Choroid plexus epithelial cell (primary cell): ENCODE results near the gene FIP1L1.
"Not testable (repeated sequence)": the region's sequence is repeated elsewhere in the genome, so short reads cannot be mapped to it uniquely, and the experiment has no call there.

ENCODE experiments used
- DNase-seq: peaks from one replicate; pipeline ENCODE4 v3.0.0-alpha.2; 2010; ENCODE audit warnings: low read depth
- H3K4me3 ChIP-seq: 2 replicates; pipeline ENCODE4 v1.5.1; 2011; ENCODE audit warnings: low read depth, mild to moderate bottlenecking, control low read depth, low read length, moderate library complexity
- TF ChIP-seq, protein P1 (sequence below): conservative IDR thresholded peaks from 2 replicates; pipeline ENCODE4 v1.5.1; 2011; ENCODE audit warnings: low read depth, mild to moderate bottlenecking, control low read depth, inconsistent platforms, low read length, moderate library complexity

FIP1L1 gene

GRCh38 chr4:53380221-53380620 is 2.8 kb downstream of the FIP1L1 start:
- H3K4me3 ChIP-seq = no peak overlapping the region
- no peak for DNase-seq
- TF ChIP-seq, protein P1, sequence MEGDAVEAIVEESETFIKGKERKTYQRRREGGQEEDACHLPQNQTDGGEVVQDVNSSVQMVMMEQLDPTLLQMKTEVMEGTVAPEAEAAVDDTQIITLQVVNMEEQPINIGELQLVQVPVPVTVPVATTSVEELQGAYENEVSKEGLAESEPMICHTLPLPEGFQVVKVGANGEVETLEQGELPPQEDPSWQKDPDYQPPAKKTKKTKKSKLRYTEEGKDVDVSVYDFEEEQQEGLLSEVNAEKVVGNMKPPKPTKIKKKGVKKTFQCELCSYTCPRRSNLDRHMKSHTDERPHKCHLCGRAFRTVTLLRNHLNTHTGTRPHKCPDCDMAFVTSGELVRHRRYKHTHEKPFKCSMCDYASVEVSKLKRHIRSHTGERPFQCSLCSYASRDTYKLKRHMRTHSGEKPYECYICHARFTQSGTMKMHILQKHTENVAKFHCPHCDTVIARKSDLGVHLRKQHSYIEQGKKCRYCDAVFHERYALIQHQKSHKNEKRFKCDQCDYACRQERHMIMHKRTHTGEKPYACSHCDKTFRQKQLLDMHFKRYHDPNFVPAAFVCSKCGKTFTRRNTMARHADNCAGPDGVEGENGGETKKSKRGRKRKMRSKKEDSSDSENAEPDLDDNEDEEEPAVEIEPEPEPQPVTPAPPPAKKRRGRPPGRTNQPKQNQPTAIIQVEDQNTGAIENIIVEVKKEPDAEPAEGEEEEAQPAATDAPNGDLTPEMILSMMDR = no peak

- DNase-seq, H3K4me3 ChIP-seq: not testable (repeated sequence)
Measured at GRCh38 chr4:53409479-53409878, 32.0 kb downstream of the FIP1L1 start.

- DNase-seq = peak; percentile 6
- no peak overlapping the region for H3K4me3 ChIP-seq
- TF ChIP-seq, protein P1 = no peak
Measured at GRCh38 chr4:53419208-53419607, 41.8 kb downstream of the FIP1L1 start.

GRCh38 chr4:53421791-53422190 is 44.4 kb downstream of the FIP1L1 start:
- TF ChIP-seq, protein P1 = no peak
- H3K4me3 ChIP-seq = no peak overlapping the region
- no peak for DNase-seq

GRCh38 chr4:53422367-53422766 is 44.9 kb downstream of the FIP1L1 start:
- TF ChIP-seq, protein P1 = no peak
- no peak overlapping the region for H3K4me3 ChIP-seq
- DNase-seq = no peak

GRCh38 chr4:53424280-53424679 is 46.8 kb downstream of the FIP1L1 start:
- TF ChIP-seq, protein P1 = no peak
- no peak overlapping the region for H3K4me3 ChIP-seq
- no peak for DNase-seq

DNA sequence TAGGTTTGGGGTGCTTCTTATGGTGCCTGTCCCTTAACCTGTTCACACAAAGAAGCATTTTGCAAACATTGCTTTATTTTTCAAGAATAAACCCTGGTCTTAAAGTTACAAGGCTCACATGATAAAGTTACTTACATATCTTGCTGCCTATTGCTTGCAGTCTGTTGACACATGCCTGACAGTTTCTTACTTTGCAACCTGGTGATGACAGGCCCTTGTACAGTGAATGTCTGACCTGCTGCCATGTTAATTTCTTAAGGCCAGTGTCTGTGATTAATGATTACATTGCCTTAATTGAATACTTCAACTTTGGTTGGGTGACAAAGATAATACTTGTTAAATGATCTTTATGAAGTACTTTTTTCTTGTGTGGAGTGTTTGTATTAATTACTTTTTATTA is 49.9 kb downstream of the FIP1L1 start:
- TF ChIP-seq, protein P1 = no peak
- peak; percentile 5 for DNase-seq
- H3K4me3 ChIP-seq = no peak overlapping the region

DNA sequence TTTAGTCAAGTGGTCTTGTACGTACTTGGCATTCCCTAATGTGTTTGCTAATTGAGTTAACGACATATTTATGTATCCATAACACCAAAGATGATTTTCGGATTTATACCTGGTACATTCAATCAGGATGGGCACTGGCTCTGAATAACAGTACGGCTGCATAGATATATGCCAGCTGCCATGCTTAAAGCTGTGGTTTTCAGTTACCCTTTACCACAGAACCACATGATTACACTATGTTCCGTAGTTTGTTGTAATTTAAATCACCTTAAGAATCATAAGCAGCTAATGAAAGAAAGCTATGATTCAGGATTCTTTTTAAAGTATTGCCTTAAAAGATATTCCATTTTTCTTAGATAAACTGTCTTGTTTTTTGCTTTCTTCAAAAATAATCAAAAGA is 53.6 kb downstream of the FIP1L1 start:
- DNase-seq = no peak
- no peak overlapping the region for H3K4me3 ChIP-seq
- TF ChIP-seq, protein P1 = no peak
